GM10266 (cell line): ENCODE results near the gene STIMATE.

ENCODE experiments used
- DNase-seq: peaks from one replicate; pipeline ENCODE4 v3.0.0; 2012; ENCODE audit errors: extremely low spot score
- CTCF ChIP-seq: IDR thresholded peaks from 2 replicates; pipeline ENCODE4 v1.5.1; 2012; ENCODE audit warnings: mild to moderate bottlenecking, low read depth; ENCODE audit not compliant: control insufficient read depth, insufficient read depth; ENCODE audit errors: missing control alignments

STIMATE gene

GRCh38 chr3:52811452-52812011 is 85.8 kb downstream of the STIMATE start:
- DNase-seq, result no peak
- no peak for TF ChIP-seq CTCF

- TF ChIP-seq CTCF, result no peak
- no peak for DNase-seq
Measured at GRCh38 chr3:52810923-52811322, 86.4 kb downstream of the STIMATE start.

- no peak for DNase-seq
- no peak for TF ChIP-seq CTCF
Measured at GRCh38 chr3:52809662-52810377, 87.5 kb downstream of the STIMATE start.

GRCh38 chr3:52809149-52809548 is 88.2 kb downstream of the STIMATE start:
- DNase-seq, result no peak
- TF ChIP-seq CTCF, result no peak

- DNase-seq, result no peak
- no peak for TF ChIP-seq CTCF
Measured at GRCh38 chr3:52805270-52806039, 91.9 kb downstream of the STIMATE start.

GRCh38 chr3:52801839-52802238 is 95.5 kb downstream of the STIMATE start:
- DNase-seq, result no peak
- TF ChIP-seq CTCF, result no peak

- TF ChIP-seq CTCF, result no peak
- DNase-seq, result no peak
Measured at GRCh38 chr3:52800079-52800478, 97.3 kb downstream of the STIMATE start.
